MM.1S (cell line): ENCODE measurements around the gene CHST10.

ENCODE experiments used
- DNase-seq: peaks from one replicate; pipeline ENCODE4 v3.0.0-alpha.2; 2015
- H2AFZ ChIP-seq: fragments of 300-600 bp; sonication (generic); 2 replicates; pipeline ENCODE4 v1.6.0; 2016; ENCODE audit warnings: antibody characterized with exemption, low read length
- H3F3A ChIP-seq: fragments of 300-600 bp; sonication (generic); 2 replicates; pipeline ENCODE4 v1.6.1; 2016; ENCODE audit warnings: mild to moderate bottlenecking, antibody characterized with exemption, low read length, moderate library complexity, mixed read lengths; ENCODE audit not compliant: insufficient read depth
- H3K27ac ChIP-seq: fragments of 300-600 bp; sonication (generic); 2 replicates; pipeline ENCODE4 v1.5.1; 2016; ENCODE audit warnings: mild to moderate bottlenecking, low read length
- H3K27me3 ChIP-seq: fragments of 300-600 bp; sonication (generic); replicated peaks from 2 replicates; pipeline ENCODE4 v1.6.0; 2016; ENCODE audit warnings: low read length; ENCODE audit not compliant: insufficient read depth
- H3K36me3 ChIP-seq: fragments of 300-600 bp; sonication (generic); replicated peaks from 2 replicates; pipeline ENCODE4 v1.6.1; 2016; ENCODE audit warnings: mild to moderate bottlenecking, low read length, mixed read lengths; ENCODE audit not compliant: insufficient read depth
- H3K4me1 ChIP-seq: fragments of 300-600 bp; sonication (generic); 2 replicates; pipeline ENCODE4 v1.6.1; 2016; ENCODE audit warnings: low read length, mixed read lengths
- H3K4me2 ChIP-seq: fragments of 300-600 bp; sonication (generic); 2 replicates; pipeline ENCODE4 v1.6.0; 2016; ENCODE audit warnings: low read depth, low read length
- H3K4me3 ChIP-seq: fragments of 300-600 bp; sonication (generic); 2 replicates; pipeline ENCODE4 v1.5.1; 2016; ENCODE audit warnings: low read length, mixed read lengths
- H3K79me2 ChIP-seq: fragments of 300-600 bp; sonication (generic); 2 replicates; pipeline ENCODE4 v1.6.1; 2016; ENCODE audit warnings: mixed run types, low read length, mixed read lengths
- H3K9ac ChIP-seq: fragments of 300-600 bp; sonication (generic); 2 replicates; pipeline ENCODE4 v1.6.1; 2016; ENCODE audit warnings: low read length, mixed read lengths
- H3K9me2 ChIP-seq: fragments of 300-600 bp; sonication (generic); replicated peaks from 2 replicates; pipeline ENCODE4 v1.6.1; 2016; ENCODE audit warnings: mild to moderate bottlenecking, low read length, mixed read lengths; ENCODE audit not compliant: insufficient read depth
- H3K9me3 ChIP-seq: fragments of 300-600 bp; sonication (generic); replicated peaks from 2 replicates; pipeline ENCODE4 v1.6.1; 2016; ENCODE audit warnings: mild to moderate bottlenecking, low read length, mixed read lengths; ENCODE audit not compliant: insufficient read depth
- H4K20me1 ChIP-seq: fragments of 300-600 bp; sonication (generic); 2 replicates; pipeline ENCODE4 v1.6.1; 2016; ENCODE audit warnings: mild to moderate bottlenecking, low read length, moderate library complexity, mixed read lengths; ENCODE audit not compliant: insufficient read depth
- EZH2 ChIP-seq: fragments of 300-600 bp; sonication (generic); optimal IDR thresholded peaks from 2 replicates; pipeline ENCODE3; 2017; ENCODE audit warnings: low read depth, mild to moderate bottlenecking, antibody characterized with exemption, low read length, mixed read lengths
- EZH2phosphoT487 ChIP-seq: fragments of 300-600 bp; sonication (generic); IDR thresholded peaks from 2 replicates; pipeline ENCODE4 v1.6.1; 2018; ENCODE audit warnings: antibody characterized with exemption, low read length
- TF ChIP-seq, protein P1 (sequence below): fragments of 300-600 bp; sonication (generic); IDR thresholded peaks from 2 replicates; pipeline ENCODE4 v1.5.1; 2016; ENCODE audit warnings: antibody characterized with exemption, low read length, mixed read lengths

Gene CHST10

DNA sequence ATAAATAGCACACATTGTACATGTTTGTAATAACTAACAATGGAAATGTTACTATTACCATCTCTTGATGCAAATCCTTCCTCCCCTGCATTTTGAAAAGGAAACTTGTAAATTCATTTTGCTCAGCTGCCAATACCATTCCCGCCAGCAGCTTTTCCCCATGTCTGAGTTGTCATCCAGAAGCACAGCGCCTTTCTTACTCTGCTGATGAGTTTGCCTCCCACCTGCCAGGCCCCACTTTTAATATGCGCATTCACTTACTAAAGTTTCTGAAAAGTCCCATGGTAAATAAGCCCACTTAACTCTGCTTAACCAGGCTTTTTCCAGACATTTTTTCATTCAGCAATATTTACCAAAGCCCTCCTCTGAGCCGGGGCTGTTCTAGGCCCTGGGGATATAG lies 3.9 kb downstream of the CHST10 start:
- Histone ChIP-seq H3K4me2 (no peak overlapping the region), H4K20me1 (no peaks in the 10 kb centered on the region), H3K9me3 (no peaks in the 10 kb centered on the region), H3F3A (no peaks in the 10 kb centered on the region), H3K4me3 (no peak overlapping the region), H3K36me3 (no peaks in the 10 kb centered on the region), H3K4me1 (no peaks in the 10 kb centered on the region), H3K79me2 (no peaks in the 10 kb centered on the region), H3K9me2 (no peaks in the 10 kb centered on the region), H3K27me3 (no peaks in the 10 kb centered on the region), H3K27ac (no peak overlapping the region), H3K9ac (no peak overlapping the region), H2AFZ (no peak overlapping the region)
- no peak for DNase-seq
- TF ChIP-seq, protein P1, sequence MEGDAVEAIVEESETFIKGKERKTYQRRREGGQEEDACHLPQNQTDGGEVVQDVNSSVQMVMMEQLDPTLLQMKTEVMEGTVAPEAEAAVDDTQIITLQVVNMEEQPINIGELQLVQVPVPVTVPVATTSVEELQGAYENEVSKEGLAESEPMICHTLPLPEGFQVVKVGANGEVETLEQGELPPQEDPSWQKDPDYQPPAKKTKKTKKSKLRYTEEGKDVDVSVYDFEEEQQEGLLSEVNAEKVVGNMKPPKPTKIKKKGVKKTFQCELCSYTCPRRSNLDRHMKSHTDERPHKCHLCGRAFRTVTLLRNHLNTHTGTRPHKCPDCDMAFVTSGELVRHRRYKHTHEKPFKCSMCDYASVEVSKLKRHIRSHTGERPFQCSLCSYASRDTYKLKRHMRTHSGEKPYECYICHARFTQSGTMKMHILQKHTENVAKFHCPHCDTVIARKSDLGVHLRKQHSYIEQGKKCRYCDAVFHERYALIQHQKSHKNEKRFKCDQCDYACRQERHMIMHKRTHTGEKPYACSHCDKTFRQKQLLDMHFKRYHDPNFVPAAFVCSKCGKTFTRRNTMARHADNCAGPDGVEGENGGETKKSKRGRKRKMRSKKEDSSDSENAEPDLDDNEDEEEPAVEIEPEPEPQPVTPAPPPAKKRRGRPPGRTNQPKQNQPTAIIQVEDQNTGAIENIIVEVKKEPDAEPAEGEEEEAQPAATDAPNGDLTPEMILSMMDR: no peak
- TF ChIP-seq EZH2: no peak
- TF ChIP-seq EZH2phosphoT487: no peak

DNA sequence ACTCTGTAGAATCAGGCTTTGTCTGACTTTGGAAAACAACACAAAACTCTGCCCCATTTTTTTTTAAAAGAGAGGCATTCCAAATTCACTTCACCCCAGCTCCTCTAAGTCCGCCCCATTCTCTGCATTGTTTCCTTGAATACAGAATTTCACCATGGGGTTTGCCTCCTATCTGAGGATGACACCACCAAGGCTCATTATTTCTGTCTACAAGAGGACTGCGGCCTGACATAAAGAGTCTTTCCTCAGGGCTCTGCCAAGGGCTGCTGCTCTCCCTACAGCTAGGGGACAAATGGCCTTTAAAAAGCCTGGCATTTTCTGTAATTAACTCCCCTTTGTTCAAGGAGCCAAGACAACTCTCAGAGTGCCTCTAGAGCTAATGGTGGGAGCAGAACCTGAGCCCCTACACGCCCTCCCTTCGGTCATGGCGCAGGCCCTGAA lies 4.6 kb downstream of the CHST10 start:
- H3K9ac ChIP-seq: no peak overlapping the region
- TF ChIP-seq, protein P1: no peak
- TF ChIP-seq EZH2 (no peak), EZH2phosphoT487 (no peak)
- H3K4me3 ChIP-seq: no peak overlapping the region
- H2AFZ ChIP-seq: no peak overlapping the region
- H3K27me3 ChIP-seq: no peaks in the 10 kb centered on the region
- no peaks in the 10 kb centered on the region for H3K9me3 ChIP-seq
- H3K36me3 ChIP-seq: no peaks in the 10 kb centered on the region
- no peaks in the 10 kb centered on the region for H3K9me2 ChIP-seq
- no peaks in the 10 kb centered on the region for H3K4me1 ChIP-seq
- H3K4me2 ChIP-seq: no peak overlapping the region
- DNase-seq: no peak
- H4K20me1 ChIP-seq: no peaks in the 10 kb centered on the region
- no peaks in the 10 kb centered on the region for H3K79me2 ChIP-seq
- no peaks in the 10 kb centered on the region for H3F3A ChIP-seq
- H3K27ac ChIP-seq: no peak overlapping the region

DNA sequence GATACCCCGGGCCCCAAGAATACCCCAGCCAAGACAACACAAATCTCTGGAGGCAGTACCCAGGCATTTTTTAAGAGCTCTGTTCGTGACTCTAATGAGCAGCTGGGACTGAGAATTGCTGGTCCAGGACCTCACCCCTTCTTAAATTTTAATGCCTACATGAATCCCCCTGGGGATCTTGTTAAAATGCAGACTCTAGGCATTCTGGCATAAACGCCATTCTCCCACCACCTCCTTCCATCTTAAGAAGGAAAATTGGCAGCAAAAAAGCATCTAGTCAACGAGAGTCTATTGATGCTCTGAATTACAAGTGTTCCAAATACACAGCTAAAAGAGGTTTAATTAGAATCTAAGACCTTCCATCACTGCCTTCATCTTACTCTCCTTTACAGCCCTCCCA lies 5.0 kb downstream of the CHST10 start:
- TF ChIP-seq EZH2 (no peak), EZH2phosphoT487 (no peak)
- TF ChIP-seq, protein P1: no peak
- Histone ChIP-seq H3K9me2 (no peaks in the 10 kb centered on the region), H3K4me2 (no peak overlapping the region), H3K36me3 (no peaks in the 10 kb centered on the region), H3K27me3 (no peaks in the 10 kb centered on the region), H3K27ac (no peak overlapping the region), H4K20me1 (no peaks in the 10 kb centered on the region), H3K4me1 (no peaks in the 10 kb centered on the region), H3K9me3 (no peaks in the 10 kb centered on the region), H3K79me2 (no peaks in the 10 kb centered on the region), H3K9ac (no peak overlapping the region), H2AFZ (no peak overlapping the region), H3F3A (no peaks in the 10 kb centered on the region), H3K4me3 (no peak overlapping the region)
- DNase-seq: no peak
